ENCODE measurements around the gene TBL1Y.

Gene TBL1Y

DNA sequence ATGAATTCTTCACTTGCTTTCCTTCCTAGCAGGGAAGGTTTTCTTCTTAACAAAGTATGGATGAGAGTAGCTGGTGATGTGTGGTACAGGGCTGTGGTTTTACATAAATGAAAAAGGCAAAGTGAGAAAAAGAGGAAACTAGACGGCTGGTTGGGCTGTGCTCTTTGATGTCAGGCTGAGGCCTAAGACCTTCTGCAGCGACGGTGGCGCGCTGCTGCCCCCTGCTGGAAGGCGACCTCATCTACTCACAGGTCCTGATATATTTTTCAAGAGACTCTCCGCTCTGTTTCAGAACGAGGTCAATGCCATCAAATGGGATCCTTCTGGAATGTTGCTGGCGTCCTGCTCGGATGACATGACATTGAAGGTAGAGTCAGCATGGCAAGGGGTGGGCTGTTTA, 175.1 kb downstream of the TBL1Y start:
- DNase-seq (ENCODE audit: low spot score) = no peak

DNA sequence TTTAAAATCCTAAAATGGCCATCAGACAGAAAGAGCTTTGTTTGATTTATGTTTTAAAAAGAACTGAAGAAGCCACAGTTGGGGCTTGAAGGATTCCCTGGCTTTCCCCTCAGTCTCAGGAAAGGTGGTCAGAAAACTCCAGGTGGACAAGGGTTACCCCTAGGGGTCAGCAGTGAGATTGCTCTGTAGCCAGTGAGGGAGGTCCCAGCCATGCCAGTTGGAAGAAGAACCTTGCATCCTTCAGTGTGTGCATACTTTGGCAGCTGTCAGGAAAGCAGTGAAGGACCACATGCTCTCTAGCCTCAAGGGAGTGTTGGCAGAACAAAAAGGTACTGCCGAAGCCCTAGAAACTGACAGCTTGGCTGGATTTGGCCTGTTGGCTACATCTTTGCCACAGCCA, 182.3 kb downstream of the TBL1Y start:
- DNase-seq (ENCODE audit: low spot score) = no peak

DNA sequence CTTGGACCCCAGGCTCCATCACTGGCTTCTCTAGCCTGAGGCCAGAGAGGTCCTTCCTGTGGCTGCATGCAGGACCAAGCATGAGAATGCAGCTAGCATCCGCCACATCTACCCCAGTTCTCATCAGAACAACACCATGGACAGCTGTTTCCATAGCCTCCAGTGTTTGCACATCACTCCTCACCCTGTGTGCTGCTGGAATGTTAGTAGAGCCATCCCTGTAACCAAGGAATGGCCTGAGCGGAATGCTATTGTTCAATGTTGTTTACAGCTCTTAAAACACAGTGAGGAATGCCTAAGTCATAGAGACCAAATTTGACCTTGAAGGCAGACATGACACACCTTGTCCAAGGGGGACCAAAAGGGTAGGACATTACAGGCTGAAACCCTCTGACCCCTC, 183.9 kb downstream of the TBL1Y start:
- no peak for DNase-seq (ENCODE audit: low spot score)

DNA sequence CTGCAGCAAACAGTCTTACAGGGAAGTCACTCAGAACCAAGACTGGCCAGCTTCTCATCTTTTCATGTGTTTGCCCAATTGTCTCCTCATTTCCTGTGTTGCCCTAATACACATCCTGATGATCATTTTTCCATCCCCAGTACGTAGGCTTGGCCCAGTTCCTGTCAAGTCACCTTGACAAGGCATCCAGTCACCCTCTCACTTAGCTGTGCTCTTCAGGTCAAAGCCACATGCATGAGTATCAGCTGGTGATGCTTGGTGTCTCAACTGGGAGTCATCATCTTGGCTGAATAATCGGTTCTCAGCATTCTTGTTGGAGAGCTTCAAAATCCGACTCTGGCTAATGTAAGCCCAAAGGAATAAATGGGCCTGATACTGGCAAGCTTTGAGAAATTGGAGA, 186.5 kb downstream of the TBL1Y start:
- DNase-seq (ENCODE audit: low spot score) = no peak

DNA sequence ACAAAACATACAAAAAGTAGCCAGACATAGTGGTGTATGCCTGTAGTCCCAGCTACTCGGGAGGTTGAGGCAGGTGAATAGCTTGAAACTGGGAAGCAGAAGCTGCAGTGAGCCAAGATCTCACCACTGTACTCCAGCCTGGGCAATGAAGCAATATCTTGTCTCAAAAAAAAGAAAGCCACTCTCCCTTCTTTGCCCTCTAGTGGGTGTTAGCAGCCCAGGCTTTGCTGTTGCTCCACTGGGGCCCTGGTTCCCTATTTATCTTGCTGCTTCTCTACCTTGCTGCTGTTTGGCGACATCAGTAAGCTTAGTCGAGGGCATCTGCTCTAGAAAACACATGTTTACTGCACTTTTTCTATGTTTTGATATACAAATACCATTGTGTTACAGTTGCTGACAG, 189.2 kb downstream of the TBL1Y start:
- no peak for DNase-seq (ENCODE audit: low spot score)

DNA sequence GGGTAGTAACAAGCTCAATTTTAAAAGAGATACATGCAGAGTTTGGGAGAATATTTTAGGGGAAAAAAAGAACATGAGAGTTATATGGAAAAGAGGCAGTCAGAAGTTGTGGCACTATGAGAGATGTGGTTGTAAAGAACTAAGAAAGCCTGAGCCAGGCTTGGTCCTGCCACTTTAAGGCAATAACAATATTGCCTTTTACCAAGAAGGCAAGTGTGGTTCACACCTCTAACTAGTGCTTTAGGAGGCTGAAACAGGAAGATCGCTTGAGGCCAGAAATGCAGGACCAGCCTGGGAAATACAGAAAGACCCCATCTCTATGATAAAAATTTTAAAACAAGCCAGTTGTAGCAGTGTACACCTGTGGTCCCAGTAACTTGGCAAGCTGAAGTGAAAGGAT, 192.2 kb downstream of the TBL1Y start:
- DNase-seq (ENCODE audit: low spot score) = no peak

DNA sequence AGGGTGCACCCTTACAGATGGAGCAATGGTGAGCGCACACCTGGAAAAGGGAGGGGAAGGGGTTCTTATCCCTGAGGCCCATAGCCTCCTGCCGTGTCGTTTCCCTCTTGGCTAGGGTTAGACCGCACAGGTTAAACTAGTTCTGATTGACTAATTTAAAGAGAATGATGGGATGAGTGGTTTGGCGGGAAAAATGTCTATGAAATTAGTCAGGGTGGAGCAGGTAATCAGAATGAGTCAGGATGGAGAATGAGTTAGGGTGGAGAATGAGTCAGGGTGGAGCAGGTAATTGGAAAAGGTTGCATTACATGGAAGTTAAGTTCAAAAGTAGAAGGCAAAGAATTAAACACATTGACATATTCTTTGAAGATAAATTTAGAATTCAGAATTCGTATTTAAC, 196.7 kb downstream of the TBL1Y start:
- DNase-seq (ENCODE audit: low spot score) = no peak

DNA sequence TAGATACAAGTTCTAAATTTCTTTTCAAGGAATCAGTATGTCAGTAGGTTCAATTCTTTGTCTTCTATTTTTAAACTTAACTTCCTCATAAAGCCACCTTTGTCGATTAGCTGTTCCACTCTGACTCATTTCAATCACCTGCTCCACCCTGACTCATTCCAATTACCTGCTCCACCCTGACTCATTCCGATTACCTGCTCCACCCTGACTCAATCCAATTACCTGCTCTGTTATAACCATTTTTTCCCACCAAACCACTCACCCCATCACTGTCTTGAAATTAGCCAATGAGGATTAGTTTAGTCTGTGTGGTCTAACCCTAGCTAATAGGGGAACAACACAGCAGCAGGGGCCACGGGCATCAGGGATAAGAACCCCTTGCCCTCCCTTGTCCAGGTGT, 199.6 kb downstream of the TBL1Y start:
- DNase-seq (ENCODE audit: low spot score) = no peak

DNA sequence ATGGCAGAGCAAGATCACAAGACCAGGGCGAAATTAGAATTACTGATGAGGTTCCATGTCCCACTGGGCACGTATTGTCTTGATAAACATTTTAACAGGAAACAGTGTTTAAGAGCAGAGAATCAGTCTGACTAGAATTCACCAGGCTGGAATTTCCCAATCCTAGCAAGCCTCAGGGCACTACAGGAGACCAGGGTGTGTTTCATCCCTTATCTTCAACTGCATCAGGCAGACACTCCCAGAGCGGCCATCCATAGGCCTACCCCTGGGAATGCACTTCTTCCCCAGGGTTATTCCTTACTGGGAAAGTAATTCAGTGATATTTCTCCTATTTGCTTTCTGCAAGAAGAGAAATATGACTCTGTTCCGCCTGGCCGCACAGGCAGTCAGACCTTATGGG, 205.4 kb downstream of the TBL1Y start:
- DNase-seq (ENCODE audit: low spot score) = no peak

DNA sequence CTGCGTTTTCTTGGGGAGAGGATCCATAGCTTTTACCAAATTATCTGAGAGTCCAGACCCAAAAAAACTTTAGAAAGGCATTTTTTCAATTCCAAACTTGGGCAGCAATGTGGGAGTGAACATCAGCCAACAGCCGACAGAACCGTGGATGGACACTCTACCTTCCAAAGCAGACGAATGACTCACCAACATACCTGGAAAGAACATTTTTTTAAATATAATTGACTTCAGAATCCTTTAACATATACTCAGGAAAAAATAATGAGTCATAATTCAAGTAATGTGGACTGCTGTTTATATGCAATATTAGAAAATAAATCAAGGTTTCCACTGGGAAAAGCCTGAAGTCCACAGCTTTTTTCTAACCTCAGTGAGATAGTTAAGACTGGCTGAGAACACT, 211.7 kb downstream of the TBL1Y start:
- no peak for DNase-seq (ENCODE audit: low spot score)

DNA sequence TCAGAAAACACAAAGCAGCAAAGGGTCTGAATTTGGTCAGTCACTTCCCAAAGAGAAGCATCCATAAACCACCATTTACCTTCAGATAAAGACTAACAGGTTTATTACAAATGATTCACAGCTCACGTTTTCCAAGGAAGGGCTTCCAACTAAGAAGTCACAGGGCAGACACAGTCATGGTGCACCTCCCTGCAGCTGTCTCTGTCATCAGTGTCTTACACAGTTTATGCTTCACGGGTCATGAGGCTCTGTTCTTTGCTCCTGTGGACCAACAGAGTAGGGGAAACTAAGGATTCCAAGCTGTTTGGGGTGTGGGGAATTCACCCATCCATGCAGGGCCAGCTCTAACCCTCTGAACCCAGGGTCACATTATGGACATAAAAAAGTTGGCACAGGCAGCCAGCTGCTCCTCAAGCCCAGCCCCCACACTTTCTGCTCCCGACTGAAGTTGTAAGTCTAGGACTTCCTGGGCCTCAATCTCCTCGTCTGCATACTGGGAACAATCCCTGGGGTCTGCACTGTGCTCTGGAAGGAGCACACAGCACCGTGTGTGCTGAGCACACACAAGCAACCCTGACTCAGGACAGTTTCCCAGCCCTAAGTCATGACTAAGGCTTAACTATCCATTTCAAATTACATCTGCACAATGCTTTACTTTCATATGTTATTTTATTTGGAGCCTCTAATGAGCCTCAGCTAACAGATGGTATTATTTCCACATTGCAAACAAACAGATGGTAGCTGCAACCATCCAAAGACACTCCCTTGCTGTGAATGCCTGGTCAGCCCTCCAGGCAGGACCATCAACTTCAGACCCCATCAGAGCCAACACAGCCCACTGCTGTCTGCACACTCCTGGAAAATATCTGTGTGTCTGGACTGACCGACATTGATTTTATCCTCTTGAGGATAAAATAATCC, 214.9 kb downstream of the TBL1Y start:
- DNase-seq (ENCODE audit: low spot score) = no peak

DNA sequence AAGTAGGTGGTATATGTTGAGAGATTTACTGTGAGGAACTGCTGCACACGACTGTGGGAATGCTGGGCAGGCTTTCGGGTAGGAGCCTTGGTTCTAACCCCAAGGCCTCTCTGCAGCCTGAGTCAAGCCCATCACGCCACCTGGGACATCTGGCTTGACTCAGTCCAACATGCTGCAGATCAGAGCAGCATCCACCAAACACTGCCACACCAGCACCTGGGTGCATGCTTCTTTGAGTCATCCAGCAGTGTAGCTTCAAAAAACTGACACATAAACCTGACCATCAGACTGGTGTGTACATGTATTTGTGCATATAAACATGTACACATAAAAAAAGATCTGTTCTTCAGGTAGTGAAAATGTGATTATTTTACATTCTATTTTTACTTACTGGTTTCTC, 217.7 kb downstream of the TBL1Y start:
- no peak for DNase-seq (ENCODE audit: low spot score)
